OCI-LY7 (cell line): Measurements from ENCODE around the gene MATR3.
"Not testable (repeated sequence)": the region's sequence is repeated elsewhere in the genome, so short reads cannot be mapped to it uniquely, and the experiment has no call there.

Source experiments
- EZH2phosphoT487 ChIP-seq: fragments of 200-600 bp; sonication (generic); IDR thresholded peaks from 2 replicates; pipeline ENCODE4 v1.6.1; 2018; ENCODE audit warnings: low read depth, borderline replicate concordance, mild to moderate bottlenecking, mixed run types, antibody characterized with exemption, low read length, moderate library complexity, mixed read lengths
- TF ChIP-seq, protein P1 (sequence below): fragments of 200-600 bp; sonication (generic); conservative IDR thresholded peaks from 2 replicates; pipeline ENCODE4 v1.5.1; 2014; ENCODE audit warnings: mild to moderate bottlenecking, antibody characterized with exemption, low read length, moderate library complexity, mixed read lengths

- TF ChIP-seq, protein P1, sequence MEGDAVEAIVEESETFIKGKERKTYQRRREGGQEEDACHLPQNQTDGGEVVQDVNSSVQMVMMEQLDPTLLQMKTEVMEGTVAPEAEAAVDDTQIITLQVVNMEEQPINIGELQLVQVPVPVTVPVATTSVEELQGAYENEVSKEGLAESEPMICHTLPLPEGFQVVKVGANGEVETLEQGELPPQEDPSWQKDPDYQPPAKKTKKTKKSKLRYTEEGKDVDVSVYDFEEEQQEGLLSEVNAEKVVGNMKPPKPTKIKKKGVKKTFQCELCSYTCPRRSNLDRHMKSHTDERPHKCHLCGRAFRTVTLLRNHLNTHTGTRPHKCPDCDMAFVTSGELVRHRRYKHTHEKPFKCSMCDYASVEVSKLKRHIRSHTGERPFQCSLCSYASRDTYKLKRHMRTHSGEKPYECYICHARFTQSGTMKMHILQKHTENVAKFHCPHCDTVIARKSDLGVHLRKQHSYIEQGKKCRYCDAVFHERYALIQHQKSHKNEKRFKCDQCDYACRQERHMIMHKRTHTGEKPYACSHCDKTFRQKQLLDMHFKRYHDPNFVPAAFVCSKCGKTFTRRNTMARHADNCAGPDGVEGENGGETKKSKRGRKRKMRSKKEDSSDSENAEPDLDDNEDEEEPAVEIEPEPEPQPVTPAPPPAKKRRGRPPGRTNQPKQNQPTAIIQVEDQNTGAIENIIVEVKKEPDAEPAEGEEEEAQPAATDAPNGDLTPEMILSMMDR = not testable (repeated sequence)
- TF ChIP-seq EZH2phosphoT487 = not testable (repeated sequence)
These were observed 17.2 kb downstream of the MATR3 start for GRCh38 chr5:139310715-139311186.
